Nucleus accumbens (tissue), 56 donors: ENCODE data around the gene CAMK2A.

Experiments
- DNase-seq, 56 donors: peaks; one replicate each; lab custom pipeline; 2025; lab: John Stamatoyannopoulos, UW

The CAMK2A gene

DNA sequence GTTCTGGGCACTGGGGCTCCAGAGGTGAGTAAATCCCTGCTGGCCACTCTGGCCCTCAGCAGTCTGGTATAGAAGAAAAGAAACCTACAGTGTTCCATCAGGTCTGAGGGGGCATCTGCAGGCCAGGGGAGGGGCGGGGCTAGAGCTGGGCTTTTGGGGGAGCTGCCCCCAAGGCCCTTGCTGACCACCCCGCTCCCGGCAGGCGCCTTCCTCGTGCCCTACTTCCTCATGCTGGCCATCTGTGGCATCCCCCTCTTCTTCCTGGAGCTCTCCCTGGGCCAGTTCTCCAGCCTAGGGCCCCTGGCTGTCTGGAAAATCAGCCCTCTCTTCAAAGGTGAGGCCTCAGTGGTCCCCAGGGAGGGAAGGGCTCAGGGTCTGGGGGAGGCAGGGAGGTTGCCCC lies 93.1 kb downstream of the CAMK2A start:
- DNase-seq: peak in 2 of 56 donors; percentile 31 to 32

DNA sequence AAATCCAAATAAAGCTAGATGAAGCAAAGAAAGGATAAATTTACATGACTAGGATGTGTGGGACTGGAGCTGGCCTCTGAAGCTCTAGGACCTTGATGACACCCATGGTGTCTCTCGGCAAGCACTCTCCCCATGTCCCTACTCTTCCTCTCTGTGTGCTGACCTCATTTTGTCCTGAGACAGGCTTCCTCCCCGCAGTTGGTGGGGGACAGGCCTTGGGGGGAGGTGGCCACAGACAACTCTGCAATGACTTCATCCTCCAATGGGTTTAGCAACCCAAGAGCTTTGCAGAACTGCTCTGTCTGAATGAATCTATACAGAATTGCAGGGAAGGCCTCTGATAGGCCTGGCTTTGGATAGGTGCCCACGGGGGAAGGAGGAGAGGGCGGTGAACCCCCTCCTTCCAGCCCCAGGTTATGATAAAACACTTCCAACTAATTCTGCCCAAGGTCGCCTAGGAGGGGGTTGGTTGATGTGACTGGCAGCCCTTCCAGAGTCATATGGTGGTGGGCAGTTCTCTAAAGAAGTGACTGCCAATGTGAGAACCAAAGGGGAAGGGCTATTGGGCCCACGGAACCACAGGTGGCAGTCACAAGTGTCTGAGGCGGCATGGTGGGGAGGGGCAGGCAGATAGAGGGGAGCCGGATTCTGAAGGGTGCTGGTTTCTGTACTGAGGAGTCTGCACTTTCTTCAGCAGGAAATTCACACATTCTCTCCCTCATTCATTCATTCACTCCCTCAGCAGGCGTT lies 93.7 kb downstream of the CAMK2A start:
- DNase-seq: no peak

DNA sequence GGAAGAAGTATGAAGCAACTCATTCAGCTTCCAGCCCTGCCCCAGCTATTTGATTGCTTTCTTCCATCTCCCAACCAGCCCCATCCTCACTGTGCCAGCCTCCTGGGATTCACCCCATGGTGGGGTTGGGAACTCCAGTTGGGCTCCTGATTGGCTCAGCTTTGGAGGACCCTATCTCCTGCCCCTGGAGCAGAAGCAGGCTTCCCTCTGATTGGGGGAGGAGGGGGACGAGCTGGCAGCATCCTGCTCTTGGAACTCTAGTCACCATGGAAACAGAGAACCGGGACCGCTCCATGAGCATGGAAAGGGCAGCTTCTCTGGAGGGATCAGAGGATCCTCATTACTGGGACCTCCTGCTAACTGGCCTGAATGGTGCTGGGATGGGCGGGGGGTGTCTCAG lies 97.1 kb downstream of the CAMK2A start:
- peak in 17 of 56 donors; percentile 4 to 53 (median 21) for DNase-seq

DNA sequence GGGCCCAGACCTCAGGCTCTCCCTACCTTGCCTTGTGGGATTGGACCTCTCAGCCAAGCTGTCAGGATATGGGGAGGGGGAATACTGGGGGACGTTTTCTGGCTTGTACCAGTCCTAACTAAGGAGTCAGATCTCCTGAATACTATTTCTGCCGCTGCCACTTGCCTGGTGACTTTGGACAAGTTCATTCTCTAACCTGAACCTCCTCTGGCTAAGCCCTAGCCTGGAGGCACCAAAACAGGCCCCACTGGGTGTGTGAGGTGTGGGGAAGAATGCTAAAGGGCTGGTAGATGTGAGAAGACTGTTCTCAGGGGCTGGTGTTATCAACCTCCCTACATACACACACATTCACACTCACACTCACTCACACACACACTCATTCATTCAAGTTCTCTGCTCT lies 98.6 kb downstream of the CAMK2A start:
- DNase-seq: no peak

DNA sequence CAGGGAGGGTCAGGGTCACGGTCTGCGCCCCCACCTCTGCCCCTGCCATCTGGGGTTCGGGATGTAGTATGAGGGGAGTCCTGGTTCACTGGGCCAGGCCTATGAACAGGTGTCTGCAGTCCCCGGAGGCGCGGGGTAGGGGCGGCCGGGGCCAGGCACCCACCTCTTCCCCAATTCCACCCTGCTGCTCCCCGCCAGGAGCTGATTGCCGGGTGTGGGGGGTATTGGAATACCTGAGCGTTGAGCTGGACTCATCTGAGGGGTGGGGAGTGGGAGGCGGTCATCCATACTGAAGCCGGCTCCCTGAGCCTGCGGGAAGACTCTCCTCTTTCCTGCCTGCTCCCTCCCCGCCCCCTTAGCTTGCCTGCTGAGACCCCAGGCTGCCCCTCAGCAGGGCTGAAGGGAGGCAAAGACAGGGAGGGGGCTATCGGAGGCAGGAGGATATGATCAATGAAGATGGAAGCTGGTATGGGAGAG lies 99.0 kb downstream of the CAMK2A start:
- no peak for DNase-seq

DNA sequence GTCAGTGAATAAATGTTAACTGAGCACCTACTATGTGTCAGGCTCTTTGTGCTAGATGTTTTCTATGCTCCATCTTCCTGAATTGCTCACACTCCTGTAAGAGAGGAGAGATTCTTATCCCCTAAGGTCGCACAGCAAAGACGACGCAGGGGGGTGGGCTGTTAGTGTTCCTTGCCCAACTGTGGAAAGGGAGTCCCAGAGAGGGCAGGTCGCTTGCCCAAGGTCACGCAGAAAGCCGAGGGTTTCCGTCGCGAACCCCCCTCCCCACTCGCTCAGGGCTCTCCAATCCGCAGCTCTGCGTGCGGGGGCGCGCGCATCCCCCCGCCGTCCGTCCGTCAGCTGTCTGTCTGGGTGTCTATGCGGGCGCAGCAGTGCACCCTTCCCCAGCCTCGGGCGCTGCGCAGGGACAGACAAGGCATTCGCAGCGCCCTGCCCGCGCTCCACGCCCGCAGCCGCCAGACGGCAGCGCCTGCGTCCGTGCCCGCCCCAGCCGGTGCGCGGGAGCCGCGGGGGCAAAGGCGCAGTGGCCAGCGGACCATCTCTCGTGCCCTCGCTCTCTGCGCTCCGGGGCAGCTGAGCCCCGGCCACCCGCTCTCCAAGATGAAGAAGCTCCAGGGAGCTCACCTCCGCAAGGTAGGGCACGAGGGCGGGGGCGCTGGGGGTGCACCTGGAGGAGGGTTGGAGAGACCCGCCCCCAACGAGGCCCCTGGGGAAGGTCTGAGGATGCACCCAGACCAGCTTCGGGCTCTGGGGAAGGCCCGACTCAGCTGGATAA lies 99.7 kb downstream of the CAMK2A start, which contains the start of gene SLC6A7:
TSS of gene SLC6A7 (plus strand) at position 335 of the 775 bp plus-strand sequence. CDS start at position 601, 266 bp downstream.
- DNase-seq: no peak

DNA sequence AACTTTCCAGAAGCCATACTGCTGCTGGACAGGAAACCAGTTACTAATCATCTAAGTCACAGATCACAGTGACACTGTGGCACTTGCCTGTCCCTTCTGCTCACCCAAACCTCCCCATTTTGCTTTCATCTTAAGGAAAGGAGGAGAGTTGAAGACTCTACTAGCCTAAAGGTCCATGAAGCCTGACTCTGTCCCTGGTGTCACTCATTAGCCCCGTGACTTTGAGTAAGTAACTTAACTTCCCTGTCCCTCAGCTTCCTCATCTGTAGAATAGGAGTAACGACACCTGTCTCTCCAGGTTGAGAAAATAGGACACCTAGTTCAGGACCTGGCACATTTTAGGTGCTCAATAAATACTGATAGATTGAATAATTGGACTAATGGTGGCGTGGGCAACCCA lies 100.2 kb downstream of the CAMK2A start:
- no peak for DNase-seq

DNA sequence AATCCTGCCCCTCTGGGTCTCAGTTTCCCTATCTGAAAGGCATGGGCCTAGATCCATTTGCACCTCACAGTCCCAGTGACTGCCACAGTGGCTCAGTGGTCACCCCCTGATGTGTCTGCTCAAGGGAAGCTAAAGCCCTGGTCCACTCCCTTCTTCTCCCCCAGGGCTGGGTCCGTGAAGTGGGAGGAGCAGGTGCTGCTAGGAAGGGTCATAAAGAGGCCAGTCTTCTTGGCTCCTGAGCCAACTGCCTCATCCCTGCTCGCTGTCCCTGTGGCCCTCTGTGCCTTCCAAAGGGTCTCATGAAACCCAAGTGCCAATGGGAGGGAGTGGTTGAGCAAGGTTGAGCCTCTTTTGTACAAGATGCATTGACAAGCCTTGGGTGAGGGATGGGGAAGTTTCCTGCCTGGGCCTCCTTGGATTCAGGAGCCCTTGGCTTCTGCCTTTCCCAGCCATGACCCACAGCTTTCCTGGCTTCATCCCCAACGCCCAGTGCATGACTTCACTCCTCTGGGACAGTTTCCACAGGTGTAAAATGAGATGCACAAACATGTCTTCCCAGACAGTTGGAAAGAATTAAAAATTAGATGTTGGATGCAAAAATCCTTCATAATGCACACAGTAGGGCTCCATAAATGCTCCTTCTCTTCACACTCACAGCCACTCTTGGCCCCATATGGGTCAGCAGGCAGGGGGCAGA lies 101.3 kb downstream of the CAMK2A start:
- no peak for DNase-seq

DNA sequence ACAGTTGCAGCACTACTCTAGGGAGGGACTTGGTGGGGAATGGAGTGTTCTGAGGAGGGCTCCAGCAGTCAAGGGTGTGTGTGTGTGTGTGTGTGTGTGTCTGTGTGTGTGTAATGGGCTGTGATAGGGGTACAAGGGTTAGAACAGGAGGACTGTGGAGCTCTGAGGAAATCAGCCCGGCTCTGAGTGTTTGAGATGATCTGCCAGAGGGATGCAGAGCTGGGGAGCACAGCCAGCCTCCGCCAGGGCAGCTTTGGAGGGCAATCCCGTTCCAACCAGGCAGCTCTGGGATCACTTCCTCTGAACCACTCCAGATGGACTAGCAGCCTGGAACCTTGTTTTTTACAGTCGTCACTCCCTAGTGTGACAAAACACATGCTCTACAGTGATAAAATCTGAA lies 102.7 kb downstream of the CAMK2A start:
- DNase-seq: no peak

DNA sequence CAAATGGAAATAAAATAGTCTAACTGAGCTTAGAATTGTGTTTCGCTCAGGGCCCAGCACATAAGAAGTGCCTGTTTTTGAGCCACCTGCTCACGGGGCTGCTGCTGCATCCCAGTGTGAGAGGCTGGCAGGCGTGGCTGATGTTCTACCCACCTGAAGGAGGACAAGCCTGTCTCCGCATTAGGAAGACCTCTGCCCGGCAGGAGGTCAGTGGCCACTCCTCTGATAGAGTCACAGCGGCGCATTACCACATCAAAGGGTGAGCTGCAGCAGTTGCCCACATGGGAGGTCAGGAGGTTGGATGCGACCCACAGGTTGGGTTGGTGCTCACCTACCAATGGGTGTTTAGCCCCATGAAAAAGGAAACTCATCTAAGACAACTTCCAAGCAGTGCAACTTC lies 103.4 kb downstream of the CAMK2A start:
- no peak for DNase-seq

DNA sequence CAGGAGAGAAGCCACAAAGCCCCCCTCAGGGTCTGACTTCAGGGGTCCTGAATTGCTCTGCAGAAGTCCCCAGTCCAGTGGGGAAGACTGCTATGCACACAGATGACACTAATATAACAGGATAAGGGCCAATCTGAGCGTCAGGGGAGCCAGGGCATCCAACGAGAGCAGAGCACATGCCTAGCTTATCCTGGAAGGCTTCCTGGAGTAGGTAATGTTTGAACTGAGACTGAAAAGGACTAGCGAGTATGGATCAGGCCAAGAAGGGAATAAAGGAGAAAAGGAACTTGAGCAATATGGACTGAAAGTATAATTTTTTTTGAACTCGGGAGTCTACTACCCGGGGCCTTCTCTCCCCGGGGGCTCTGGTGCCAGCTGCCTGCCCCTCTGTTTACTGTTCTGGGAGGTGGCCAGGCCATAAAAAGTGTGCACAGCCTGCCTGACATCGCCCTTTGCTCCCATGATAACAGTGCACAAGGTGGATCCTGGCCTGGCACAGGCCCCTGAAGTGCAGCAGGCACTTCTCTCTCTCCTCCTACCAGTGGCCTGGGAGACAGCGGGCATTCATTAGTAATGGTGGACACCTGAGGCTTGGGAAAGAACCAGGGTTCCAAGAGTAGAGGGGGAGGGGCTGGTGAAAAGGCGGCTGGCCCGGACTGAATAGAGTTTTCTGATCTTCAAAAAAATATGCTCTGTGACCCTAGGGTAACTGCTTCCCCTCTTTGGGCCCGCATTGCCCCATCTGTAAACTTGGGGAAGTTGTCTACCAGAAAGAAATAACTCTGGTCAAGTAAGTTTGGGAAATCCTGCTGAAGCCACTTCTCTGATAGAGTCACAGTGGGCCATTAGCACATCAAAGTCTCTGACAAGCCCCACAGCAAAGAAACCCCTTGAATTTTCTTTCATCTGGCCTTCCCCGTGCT lies 104.3 kb downstream of the CAMK2A start:
- DNase-seq: no peak

DNA sequence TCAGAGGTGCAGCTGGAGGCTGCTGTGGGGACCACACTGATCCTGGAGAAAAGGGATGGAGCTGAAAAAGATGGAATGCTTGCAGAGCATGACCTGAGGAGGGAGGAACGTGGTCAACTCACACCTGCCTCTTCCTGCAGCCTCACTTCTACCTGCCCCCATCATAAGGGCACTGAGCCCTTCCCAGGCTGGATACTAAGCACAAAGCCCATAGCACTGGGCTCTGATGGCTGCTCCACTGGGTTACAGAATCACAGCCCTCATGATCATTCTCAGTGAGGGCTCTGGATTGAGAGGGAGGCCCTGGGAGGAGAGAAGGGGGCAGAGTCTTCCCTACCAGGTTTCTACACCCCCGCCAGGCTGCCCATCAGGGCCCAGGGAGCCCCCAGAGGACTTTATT lies 105.6 kb downstream of the CAMK2A start:
- no peak for DNase-seq

DNA sequence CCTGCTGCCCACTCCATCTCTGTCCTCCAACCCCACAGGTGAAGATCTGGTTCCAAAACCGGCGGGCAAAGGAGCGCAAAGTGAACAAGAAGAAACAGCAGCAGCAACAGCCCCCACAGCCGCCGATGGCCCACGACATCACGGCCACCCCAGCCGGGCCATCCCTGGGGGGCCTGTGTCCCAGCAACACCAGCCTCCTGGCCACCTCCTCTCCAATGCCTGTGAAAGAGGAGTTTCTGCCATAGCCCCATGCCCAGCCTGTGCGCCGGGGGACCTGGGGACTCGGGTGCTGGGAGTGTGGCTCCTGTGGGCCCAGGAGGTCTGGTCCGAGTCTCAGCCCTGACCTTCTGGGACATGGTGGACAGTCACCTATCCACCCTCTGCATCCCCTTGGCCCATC lies 106.1 kb downstream of the CAMK2A start:
- DNase-seq: no peak

DNA sequence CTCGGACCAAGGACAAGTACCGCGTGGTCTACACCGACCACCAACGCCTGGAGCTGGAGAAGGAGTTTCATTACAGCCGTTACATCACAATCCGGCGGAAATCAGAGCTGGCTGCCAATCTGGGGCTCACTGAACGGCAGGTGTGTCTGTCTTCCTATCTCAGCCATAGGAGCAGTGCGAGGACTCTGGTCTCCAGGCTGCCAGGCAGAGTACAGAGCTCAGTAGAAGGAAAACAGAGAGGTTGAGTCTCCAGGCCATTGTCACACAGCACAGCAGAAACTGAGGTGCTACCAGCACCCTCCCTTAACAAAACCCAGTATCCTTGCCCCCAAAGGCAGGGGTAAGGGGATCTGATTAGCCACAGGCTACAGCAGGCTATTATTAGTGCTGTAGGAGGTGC lies 106.8 kb downstream of the CAMK2A start:
- no peak for DNase-seq

DNA sequence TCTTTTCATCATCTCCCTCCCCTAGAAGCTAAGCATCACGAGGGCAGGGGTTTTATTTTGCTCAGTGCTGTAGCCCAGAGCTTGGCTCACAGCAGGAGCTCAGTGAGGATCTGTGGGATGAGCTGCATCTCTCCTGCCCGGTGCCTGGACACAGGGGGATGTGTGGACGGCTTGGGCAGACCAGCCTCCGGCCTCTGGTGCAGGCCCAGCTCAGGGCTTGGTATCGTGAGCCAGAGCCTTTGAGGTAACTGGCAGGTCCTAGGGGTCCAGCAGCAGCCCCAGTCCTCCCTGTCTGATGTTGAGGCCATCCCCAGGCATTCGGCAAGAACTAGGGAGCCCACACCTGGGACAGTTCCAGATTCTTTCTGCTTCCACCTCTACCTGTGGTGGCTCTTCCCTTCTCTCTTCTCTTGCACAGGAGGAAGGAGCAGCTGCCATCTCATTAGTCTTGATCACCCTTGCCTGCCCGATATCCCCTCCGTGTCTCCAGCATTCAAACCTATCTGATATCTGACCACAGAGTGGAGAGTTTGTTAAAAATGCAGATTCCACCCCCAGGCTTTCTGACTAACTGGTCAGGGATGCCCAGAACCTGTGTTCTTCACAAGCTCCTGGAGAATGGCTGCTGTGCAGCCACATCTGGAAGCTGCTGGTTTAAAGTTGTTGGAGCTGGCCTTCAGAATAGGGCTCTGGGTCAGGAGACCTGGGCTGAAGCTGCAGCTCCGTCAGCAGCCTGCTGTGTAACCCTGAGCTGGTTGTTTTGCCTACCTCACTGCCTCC lies 107.6 kb downstream of the CAMK2A start:
- no peak for DNase-seq

DNA sequence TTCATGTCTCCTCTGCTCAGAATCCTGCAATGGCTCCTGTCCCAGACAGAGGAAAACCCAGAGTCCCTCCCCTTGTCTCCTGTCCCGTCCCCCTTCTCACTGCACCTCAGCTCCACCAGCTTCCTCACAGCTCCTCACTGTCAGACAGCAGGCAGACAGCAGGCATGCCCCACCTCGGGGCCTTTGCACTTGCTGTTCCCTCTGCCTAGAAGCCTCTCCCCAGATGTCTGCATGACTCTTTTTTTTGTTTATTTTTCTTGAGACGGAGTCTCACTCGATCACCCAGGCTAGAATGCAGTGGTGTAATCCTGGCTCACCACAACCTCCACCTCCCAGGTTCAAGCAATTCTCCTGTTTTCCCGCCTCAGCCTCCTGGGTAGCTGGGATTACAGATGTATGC lies 108.5 kb downstream of the CAMK2A start:
- DNase-seq: no peak

DNA sequence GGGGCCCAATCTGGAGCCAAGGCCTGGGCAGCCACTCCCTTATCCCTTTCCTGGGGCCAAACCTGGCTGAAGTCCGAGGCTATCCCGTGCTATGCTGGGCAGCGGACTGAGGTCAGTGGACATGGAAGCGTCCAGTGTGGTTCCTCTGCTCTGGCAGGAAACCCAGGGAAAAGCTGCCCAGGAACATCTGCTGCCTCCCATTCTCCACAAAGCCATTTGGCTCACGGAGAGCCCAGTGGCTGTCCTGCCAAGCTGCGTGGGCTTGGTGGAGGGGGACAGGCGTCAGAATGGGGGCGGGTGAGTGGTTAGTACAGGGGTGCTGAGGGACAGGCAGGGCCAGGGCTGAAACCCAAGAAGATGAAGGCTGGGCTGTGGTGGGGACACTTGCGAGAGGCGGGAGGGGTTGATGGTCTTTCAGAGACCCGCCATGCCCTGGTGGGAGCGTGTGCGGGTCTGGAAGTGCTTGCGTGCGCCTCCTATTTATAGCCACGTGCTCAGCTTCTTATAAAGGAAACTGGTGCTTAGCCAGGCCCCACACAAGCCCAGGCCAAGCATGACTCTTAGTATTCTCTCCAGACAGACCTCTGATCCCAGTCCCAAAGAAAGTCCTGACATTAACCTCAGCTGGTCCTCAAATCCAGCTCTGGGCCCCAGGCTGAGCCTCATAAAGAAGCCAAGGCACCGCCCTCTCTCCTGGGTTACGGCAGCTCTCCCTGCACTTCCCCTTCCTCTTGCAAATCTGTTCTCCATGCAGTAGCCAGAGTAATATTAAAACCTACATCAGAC lies 109.1 kb downstream of the CAMK2A start:
- peak in 51 of 56 donors; percentile 15 to 92 (median 66) for DNase-seq

DNA sequence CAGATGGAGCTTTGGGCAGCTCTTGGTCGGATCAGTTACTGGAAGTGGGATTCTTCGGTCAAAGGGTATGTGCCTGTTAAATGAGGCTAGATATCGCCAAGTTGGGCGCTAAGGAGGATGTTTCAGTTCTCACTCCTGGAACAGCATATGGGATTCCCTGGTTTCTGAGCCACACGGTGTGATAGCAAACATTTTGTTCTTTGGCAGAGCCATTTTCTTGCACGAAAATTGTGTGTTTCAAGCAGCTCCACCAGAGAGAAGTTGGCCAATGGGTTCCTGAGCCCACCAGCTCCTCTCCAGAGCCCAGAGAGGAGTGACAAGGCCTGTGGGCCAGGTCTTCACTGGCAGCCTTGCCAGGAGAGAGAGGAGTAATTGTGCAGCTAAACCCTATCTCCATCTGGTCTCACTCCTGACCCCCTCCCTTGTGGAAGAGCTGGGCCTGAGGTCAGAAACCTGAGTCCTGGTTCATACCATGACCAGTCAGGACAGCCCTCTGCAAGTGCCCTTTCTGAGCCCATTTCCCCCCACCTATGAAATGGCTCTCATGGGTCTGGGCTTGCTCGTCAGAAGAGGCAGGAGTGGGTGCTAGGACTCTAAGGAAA lies 110.5 kb downstream of the CAMK2A start:
- DNase-seq: no peak
